ENCODE measurements around the gene SLC35A5.

DNA sequence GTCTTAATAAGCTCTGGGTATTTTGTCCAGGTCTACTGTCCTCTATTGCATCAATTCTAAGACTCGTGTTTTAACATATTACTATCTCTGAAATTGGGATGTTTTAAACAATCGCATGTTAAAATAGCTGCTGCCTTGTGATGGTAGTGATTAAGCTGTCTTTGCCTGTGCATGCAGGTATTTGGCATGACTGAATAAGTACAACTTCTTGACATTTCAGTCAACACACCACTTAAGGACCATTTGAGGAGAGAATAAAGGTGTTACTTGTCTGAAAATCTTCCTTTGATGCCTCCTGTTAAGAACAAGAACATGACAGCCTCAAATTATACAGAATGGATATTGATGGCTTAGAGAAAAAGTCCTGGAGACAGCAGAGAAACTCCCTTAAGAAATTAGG is 33.0 kb downstream of the SLC35A5 start:
- TF ChIP-seq, protein P1, sequence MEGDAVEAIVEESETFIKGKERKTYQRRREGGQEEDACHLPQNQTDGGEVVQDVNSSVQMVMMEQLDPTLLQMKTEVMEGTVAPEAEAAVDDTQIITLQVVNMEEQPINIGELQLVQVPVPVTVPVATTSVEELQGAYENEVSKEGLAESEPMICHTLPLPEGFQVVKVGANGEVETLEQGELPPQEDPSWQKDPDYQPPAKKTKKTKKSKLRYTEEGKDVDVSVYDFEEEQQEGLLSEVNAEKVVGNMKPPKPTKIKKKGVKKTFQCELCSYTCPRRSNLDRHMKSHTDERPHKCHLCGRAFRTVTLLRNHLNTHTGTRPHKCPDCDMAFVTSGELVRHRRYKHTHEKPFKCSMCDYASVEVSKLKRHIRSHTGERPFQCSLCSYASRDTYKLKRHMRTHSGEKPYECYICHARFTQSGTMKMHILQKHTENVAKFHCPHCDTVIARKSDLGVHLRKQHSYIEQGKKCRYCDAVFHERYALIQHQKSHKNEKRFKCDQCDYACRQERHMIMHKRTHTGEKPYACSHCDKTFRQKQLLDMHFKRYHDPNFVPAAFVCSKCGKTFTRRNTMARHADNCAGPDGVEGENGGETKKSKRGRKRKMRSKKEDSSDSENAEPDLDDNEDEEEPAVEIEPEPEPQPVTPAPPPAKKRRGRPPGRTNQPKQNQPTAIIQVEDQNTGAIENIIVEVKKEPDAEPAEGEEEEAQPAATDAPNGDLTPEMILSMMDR (IDR thresholded peaks at IDR 0.05; ENCODE audit: low read depth, low read length, missing input control): no peak
- TF ChIP-seq FOXA2 (IDR thresholded peaks at IDR 0.05) (no peak), RXRA (IDR thresholded peaks at IDR 0.05) (no peak), GABPA (IDR thresholded peaks at IDR 0.05 in 1 of 2, conservative IDR thresholded peaks at IDR 0.05 in 1 of 2) (no peak), TAF1 (conservative IDR thresholded peaks at IDR 0.05) (no peak)

All from liver (tissue), 3 donors.